K562 (cell line): Measurements from ENCODE around the gene ZFP92. TPM values are rescaled to one million over a fixed set of nuclear protein-coding genes. Genes with fewer than 3 reads are reported as not detected.

Source experiments
- ATAC-seq: fragments of 200-7000 bp; cut with Tn5 transposase; 3 replicates; pipeline ENCODE4 v1.9.1; 2020; ENCODE audit warnings: moderate library complexity
- BruUV-seq: library from RNA; stranded (reverse); fragments of 400-500 nt; replicated peaks from 2 replicates; lab custom pipeline; 2021; lab: Mats Ljungman, UMichigan
- CTCF ChIA-PET: fragments of 300-600 bp; formaldehyde crosslinking; extraction: SDS; loops from one replicate; lab custom pipeline; 2021; ENCODE audit warnings: low intra/inter-chr PET ratio; lab: Yijun Ruan, JAX
- POLR2A ChIA-PET: fragments of 300-600, 350-650 bp; sonication (Branson Sonifier 250); formaldehyde crosslinking; extraction: SDS; loops from one replicate; lab custom pipeline; 2021; ENCODE audit warnings: antibody characterized with exemption, inconsistent platforms; lab: Yijun Ruan, JAX
- DNase-seq, 4 experiments: peaks; one replicate each; pipeline versions ENCODE4 v3.0.0 to v3.0.0-alpha.2; 2011 to 2018; ENCODE audit warnings: low spot score in 3 of 4, mixed read lengths in 3 of 4; ENCODE audit errors: extremely low read depth in 1 of 4
- FAIRE-seq: peaks from 2 replicates; lab custom pipeline; 2011; peaks lifted over from hg19 to GRCh38; lab: Jason Lieb, UNC
- H2AFZ ChIP-seq: 2 replicates; pipeline ENCODE4 v1.6.0; 2011; ENCODE audit warnings: low read depth, low read length, control low read depth, inconsistent platforms
- H3K27ac ChIP-seq: fragments of 200-600 bp; 3 replicates; pipeline ENCODE4 v1.8.0; 2011; ENCODE audit warnings: low read depth, mild to moderate bottlenecking, control low read depth, inconsistent platforms, low read length, moderate library complexity, mixed read lengths; ENCODE audit errors: extremely low read depth
- H3K27me3 ChIP-seq, 2 experiments: fragments of 300-600 bp in 1 of 2; 2 replicates in 1 of 2; 3 replicates in 1 of 2; pipeline versions ENCODE4 v1.6.0 to v1.8.0; 2011; ENCODE audit warnings: inconsistent platforms in 2 of 2, low read length in 2 of 2, mild to moderate bottlenecking in 1 of 2, mixed read lengths in 1 of 2, moderate library complexity in 1 of 2; ENCODE audit not compliant: control insufficient read depth in 2 of 2, insufficient read depth in 2 of 2
- H3K36me3 ChIP-seq: fragments of 300-600 bp; 3 replicates; pipeline ENCODE4 v1.8.0; 2011; ENCODE audit warnings: mild to moderate bottlenecking, low read length, inconsistent platforms; ENCODE audit not compliant: control insufficient read depth, insufficient read depth
- H3K4me1 ChIP-seq, 2 experiments: fragments of 200-600 bp in 1 of 2; replicated peaks in 1 of 2; 2 replicates in 1 of 2; 3 replicates in 1 of 2; pipeline versions ENCODE4 v1.5.1 to v1.8.0; 2011; ENCODE audit warnings: inconsistent platforms in 2 of 2, low read length in 2 of 2, mild to moderate bottlenecking in 1 of 2, mixed read lengths in 1 of 2, moderate library complexity in 1 of 2; ENCODE audit not compliant: control insufficient read depth in 2 of 2, insufficient read depth in 2 of 2
- H3K4me2 ChIP-seq: 2 replicates; pipeline ENCODE4 v1.6.1; 2011; ENCODE audit warnings: low read length, control low read depth, inconsistent platforms, mixed read lengths; ENCODE audit not compliant: insufficient read depth
- H3K4me3 ChIP-seq: fragments of 200-600 bp; sonication (generic), shearing (Covaris generic); 2 replicates; pipeline ENCODE4 v1.5.1; 2016; ENCODE audit warnings: control low read depth, inconsistent platforms
- H3K79me2 ChIP-seq: fragments of 200-600 bp; 3 replicates; pipeline ENCODE4 v1.8.0; 2011; ENCODE audit warnings: low read length, inconsistent platforms; ENCODE audit not compliant: control insufficient read depth, insufficient read depth
- H3K9ac ChIP-seq, 2 experiments: 2 replicates each; pipeline versions ENCODE4 v1.6.0 to v1.6.1; 2011; ENCODE audit warnings: low read depth in 2 of 2, low read length in 2 of 2, control low read depth in 1 of 2, inconsistent platforms in 1 of 2, mild to moderate bottlenecking in 1 of 2, mixed read lengths in 1 of 2; ENCODE audit not compliant: insufficient read depth in 1 of 2
- H3K9me1 ChIP-seq: one replicate; pipeline ENCODE4 v1.6.0; 2011; ENCODE audit warnings: inconsistent platforms, mild to moderate bottlenecking, low read length, moderate library complexity; ENCODE audit not compliant: control insufficient read depth, insufficient read depth
- H3K9me3 ChIP-seq: replicated peaks from 2 replicates; pipeline ENCODE4 v1.5.1; 2011; ENCODE audit warnings: low read depth, low read length, inconsistent platforms; ENCODE audit not compliant: control insufficient read depth, insufficient read depth
- H4K20me1 ChIP-seq: replicated peaks from 2 replicates; pipeline ENCODE4 v1.6.1; 2011; ENCODE audit warnings: low read length, inconsistent platforms, mixed read lengths; ENCODE audit not compliant: control insufficient read depth, insufficient read depth
- CBX3 ChIP-seq, 2 experiments: IDR thresholded peaks; 1 replicate in 1 of 2; 2 replicates in 1 of 2; pipeline ENCODE4 v1.6.1; 2012; ENCODE audit warnings: inconsistent platforms in 2 of 2, low read length in 2 of 2, borderline replicate concordance in 1 of 2, control low read depth in 1 of 2
- ELK1 ChIP-seq: sonication (generic); formaldehyde crosslinking; IDR thresholded peaks from 2 replicates; pipeline ENCODE4 v1.8.1; 2022; ENCODE audit warnings: missing genetic modification reagents
- MAZ ChIP-seq, 2 experiments: fragments of 450-650 bp in 1 of 2; sonication (generic) in 1 of 2; formaldehyde crosslinking; IDR thresholded peaks in 1 of 2; conservative IDR thresholded peaks in 1 of 2; 2 replicates each; pipeline versions ENCODE4 v1.4.0 to v1.5.0; 2020; ENCODE audit warnings: mild to moderate bottlenecking in 1 of 2, missing genetic modification reagents in 1 of 2
- PRPF4 ChIP-seq: fragments of 200-400 bp; formaldehyde crosslinking; IDR thresholded peaks from one replicate; pipeline ENCODE4 v1.6.1; 2017; ENCODE audit warnings: low read length, low read depth, mild to moderate bottlenecking; ENCODE audit not compliant: insufficient read depth, poor library complexity, severe bottlenecking
- ZC3H11A ChIP-seq: IDR thresholded peaks from 2 replicates; pipeline ENCODE4 v1.6.1; 2012; ENCODE audit warnings: low read depth, low read length, improper control_type of control experiment
- ZKSCAN1 ChIP-seq: fragments of 150-350 bp; IDR thresholded peaks from 2 replicates; pipeline ENCODE4 v1.6.1; 2016; ENCODE audit warnings: low read depth, low read length
- ZNF165 ChIP-seq: fragments of 250-450 bp; sonication (Bioruptor Pico); IDR thresholded peaks from 2 replicates; pipeline ENCODE4 v1.4.0; 2020; ENCODE audit warnings: borderline replicate concordance
- ZNF232 ChIP-seq: sonication (generic); formaldehyde crosslinking; IDR thresholded peaks from 2 replicates; pipeline ENCODE4 v1.8.0; 2022; ENCODE audit warnings: mild to moderate bottlenecking, missing genetic modification reagents
- ZNF655 ChIP-seq: fragments of 250-450 bp; sonication (Bioruptor Pico); IDR thresholded peaks from 2 replicates; pipeline ENCODE4 v1.5.0; 2021
- in situ Hi-C: fragments of 300-500 bp; cut with MboI; formaldehyde crosslinking; loops from 4 replicates; pipeline ENCODE4 v1.15.0; 2018; ENCODE audit warnings: inconsistent platforms, mixed read lengths
- intact Hi-C: fragments of 100-400 bp; cut with micrococcal nuclease; formaldehyde crosslinking; loops from 2 replicates; pipeline ENCODE4 v1.14.2; 2022
- polyA plus RNA-seq, 8 experiments: library from polyadenylated mRNA; depleted of rRNA in 4 of 8; stranded (reverse) in 5 of 8; unstranded in 3 of 8; fragments of >200 nt; fragmentation: Nextera tagmentation in 2 of 8; fragmentation: Illumina TruSeq in 1 of 8; extraction: Ambion mirVana in 2 of 8; extraction: Trizol in 1 of 8; gene quantifications; 2 replicates each; pipeline versions ENCODE4 v1.2.1 to v1.2.3, GENCODE V29; 2011 to 2014; ENCODE audit warnings: inconsistent platforms in 1 of 8, missing spikeins in 1 of 8
- total RNA-seq, 7 experiments: library from RNA; depleted of rRNA in 6 of 7; stranded (reverse); fragments of >200 nt in 6 of 7; fragmentation: Illumina TruSeq in 2 of 7; extraction: Trizol in 2 of 7; gene quantifications; 2 replicates each; pipeline versions ENCODE4 v1.2.1 to v1.2.3, GENCODE V29; 2011 to 2021; ENCODE audit warnings: low replicate concordance in 1 of 7
- TF ChIP-seq, protein P1 (sequence below): fragments of 250-450 bp; sonication (Bioruptor Pico); IDR thresholded peaks from 2 replicates; pipeline ENCODE4 v1.6.1; 2021; ENCODE audit warnings: mild to moderate bottlenecking
- TF ChIP-seq, protein P2 (sequence below): IDR thresholded peaks from 2 replicates; pipeline ENCODE4 v1.6.1; 2011; ENCODE audit not compliant: insufficient read length; ENCODE audit errors: extremely low read depth

Gene ZFP92
- total and polyA plus RNA-seq, 9 of the 15 experiments (the other 6 are each of a cell fraction or from before 2014, with no cell fraction given) = 0.32 to 3.3 (median 1.8) TPM

DNA sequence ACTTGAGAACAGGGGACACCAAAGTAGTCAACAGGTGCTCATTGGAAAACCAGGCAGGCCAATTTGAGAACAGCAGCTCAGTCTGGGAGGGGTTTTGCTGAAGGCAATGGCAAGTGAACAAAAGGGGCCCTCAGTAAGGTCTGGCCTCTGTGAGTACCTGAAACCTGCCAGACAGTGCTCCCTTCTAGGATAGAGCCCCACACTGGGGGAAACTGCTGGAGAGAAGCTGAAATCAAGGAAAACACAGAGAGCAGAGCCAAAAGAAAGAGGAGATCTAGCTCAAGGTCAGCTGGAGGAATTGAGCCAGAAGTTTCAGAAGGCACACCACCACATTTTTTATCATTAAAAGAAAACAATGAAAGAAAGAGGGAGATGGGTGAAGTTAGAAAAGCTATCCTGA, 38.3 kb upstream of the ZFP92 start:
- Histone ChIP-seq H3K9me3 (no peaks in the 10 kb centered on the region), H3K9me1 (no peaks in the 10 kb centered on the region), H4K20me1 (no peaks in the 10 kb centered on the region), H3K27me3 (no peaks in the 10 kb centered on the region), H3K79me2 (no peaks in the 10 kb centered on the region), H3K4me1 (no peaks in the 10 kb centered on the region; a peak in 1 of 5 replicates), H2AFZ (no peak overlapping the region), H3K36me3 (no peaks in the 10 kb centered on the region), H3K4me2 (no peak overlapping the region), H3K27ac (no peak overlapping the region), H3K9ac (no peak overlapping the region), H3K4me3 (no peak overlapping the region)
- POLR2A ChIA-PET = no interaction called here
- FAIRE-seq (no peak), ATAC-seq (no peak), DNase-seq (no peak)
- CTCF ChIA-PET = no interaction called here
- in situ Hi-C loops = no loop called here
- no TSS peak for BruUV-seq
- intact Hi-C loops = no loop called here
- TF ChIP-seq ZKSCAN1 = no peak
- TF ChIP-seq CBX3 (IDR thresholded peaks at IDR 0.05; ENCODE audit: borderline replicate concordance in 1 of 2, low read length in 2 of 2) = no peak
- TF ChIP-seq ZNF232 (CRISPR knock-in tag) = no peak
- TF ChIP-seq, protein P1, sequence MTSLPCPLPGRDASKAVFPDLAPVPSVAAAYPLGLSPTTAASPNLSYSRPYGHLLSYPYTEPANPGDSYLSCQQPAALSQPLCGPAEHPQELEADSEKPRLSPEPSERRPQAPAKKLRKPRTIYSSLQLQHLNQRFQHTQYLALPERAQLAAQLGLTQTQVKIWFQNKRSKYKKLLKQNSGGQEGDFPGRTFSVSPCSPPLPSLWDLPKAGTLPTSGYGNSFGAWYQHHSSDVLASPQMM (CRISPR knock-in tag) = no peak
- TF ChIP-seq ZNF655 (CRISPR knock-in tag) = no peak
- TF ChIP-seq ZNF165 (CRISPR knock-in tag) = no peak
- no peak for TF ChIP-seq MAZ (CRISPR knock-in tag; conservative IDR thresholded peaks at IDR 0.05 in 1 of 2, IDR thresholded peaks at IDR 0.05 in 1 of 2)
- TF ChIP-seq, protein P2, sequence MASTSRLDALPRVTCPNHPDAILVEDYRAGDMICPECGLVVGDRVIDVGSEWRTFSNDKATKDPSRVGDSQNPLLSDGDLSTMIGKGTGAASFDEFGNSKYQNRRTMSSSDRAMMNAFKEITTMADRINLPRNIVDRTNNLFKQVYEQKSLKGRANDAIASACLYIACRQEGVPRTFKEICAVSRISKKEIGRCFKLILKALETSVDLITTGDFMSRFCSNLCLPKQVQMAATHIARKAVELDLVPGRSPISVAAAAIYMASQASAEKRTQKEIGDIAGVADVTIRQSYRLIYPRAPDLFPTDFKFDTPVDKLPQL = no peak
- TF ChIP-seq ZC3H11A = no peak
- no peak for TF ChIP-seq PRPF4
- TF ChIP-seq ELK1 = no peak
